Activated CD8-positive, alpha-beta memory T cell treated with anti-CD3 and anti-CD28 coated beads, Interleukin-2, amount 50 U/mL, for 24 hours (primary cell): Measurements from ENCODE around the gene PROC.

Experiments used
- DNase-seq: peaks from one replicate; pipeline ENCODE4 v3.0.0-alpha.2; 2020; ENCODE audit errors: extremely low read depth

PROC gene

GRCh38 chr2:127456960-127457359 is 38.7 kb downstream of the PROC start:
- no peak for DNase-seq

- no peak for DNase-seq
Measured at GRCh38 chr2:127462461-127462860, 44.2 kb downstream of the PROC start.

GRCh38 chr2:127463155-127463991 is 45.1 kb downstream of the PROC start:
- no peak for DNase-seq

- DNase-seq = no peak
Measured at GRCh38 chr2:127464470-127465257, 46.4 kb downstream of the PROC start.

- DNase-seq = peak; percentile 3
Measured at GRCh38 chr2:127465258-127465657, 47.0 kb downstream of the PROC start.

GRCh38 chr2:127469051-127469450 is 50.8 kb downstream of the PROC start:
- no peak for DNase-seq

GRCh38 chr2:127469974-127470373 is 51.7 kb downstream of the PROC start:
- no peak for DNase-seq

GRCh38 chr2:127471286-127471988 is 53.2 kb downstream of the PROC start:
- DNase-seq = no peak

- DNase-seq = no peak
Measured at GRCh38 chr2:127472268-127472667, 54.0 kb downstream of the PROC start.

- no peak for DNase-seq
Measured at GRCh38 chr2:127475788-127476187, 57.6 kb downstream of the PROC start.
